Measurements from ENCODE around the gene MPO. TPM values are rescaled to one million over a fixed set of nuclear protein-coding genes. Genes with fewer than 3 reads are reported as not detected.

Gene MPO
- total and polyA plus RNA-seq, 2 experiments from 2014 or later, result 0.13 TPM; not detected in 1

- H3K9me2 ChIP-seq (replicated peaks; ENCODE audit: insufficient read depth), result no peaks in the 10 kb centered on the region
- H3K9me3 ChIP-seq (ENCODE audit: low read depth), result no peaks in the 10 kb centered on the region
- H3K36me3 ChIP-seq (replicated peaks; ENCODE audit: insufficient read depth, low read depth), result no peaks in the 10 kb centered on the region
- no peak for DNase-seq (ENCODE audit: low spot score)
- no peaks in the 10 kb centered on the region for H3K27me3 ChIP-seq
- no peak overlapping the region for H2AFZ ChIP-seq
- H3K4me2 ChIP-seq, result no peak overlapping the region
- H3K4me3 ChIP-seq, result no peak overlapping the region
- no peak overlapping the region for H3K27ac ChIP-seq
- TF ChIP-seq EZH2 (IDR thresholded peaks at IDR 0.05; ENCODE audit: borderline replicate concordance) (no peak), EZH2phosphoT487 (IDR thresholded peaks at IDR 0.05; ENCODE audit: low read depth, severe bottlenecking, unreplicated experiment) (no peak), CTCF (IDR thresholded peaks at IDR 0.05; ENCODE audit: poor library complexity) (no peak)
- 85% methylated on average over 3 of the region's 3 CpGs for WGBS (ENCODE audit: low lambda C conversion rate, missing lambda C conversion rate)
- H3K79me2 ChIP-seq, result no peaks in the 10 kb centered on the region
- H3K4me1 ChIP-seq (ENCODE audit: insufficient read depth), result no peaks in the 10 kb centered on the region
- no peaks in the 10 kb centered on the region for H4K20me1 ChIP-seq (ENCODE audit: insufficient read depth, poor library complexity, severe bottlenecking)
These were observed 53.0 kb downstream of the MPO start for GRCh38 chr17:58227733-58228132.

GRCh38 chr17:58224315-58224714 lies 56.4 kb downstream of the MPO start:
- Histone ChIP-seq H3K9me2 (replicated peaks; ENCODE audit: insufficient read depth) (no peaks in the 10 kb centered on the region), H3K4me1 (ENCODE audit: insufficient read depth) (no peaks in the 10 kb centered on the region), H2AFZ (no peak overlapping the region), H3K27me3 (no peaks in the 10 kb centered on the region), H3K9me3 (ENCODE audit: low read depth) (no peaks in the 10 kb centered on the region), H3K4me2 (no peak overlapping the region), H3K79me2 (no peaks in the 10 kb centered on the region), H3K36me3 (replicated peaks; ENCODE audit: insufficient read depth, low read depth) (no peaks in the 10 kb centered on the region), H4K20me1 (ENCODE audit: insufficient read depth, poor library complexity, severe bottlenecking) (no peaks in the 10 kb centered on the region), H3K27ac (no peak overlapping the region), H3K4me3 (no peak overlapping the region)
- TF ChIP-seq EZH2phosphoT487 (IDR thresholded peaks at IDR 0.05; ENCODE audit: low read depth, severe bottlenecking, unreplicated experiment), result no peak
- no peak for TF ChIP-seq EZH2 (IDR thresholded peaks at IDR 0.05; ENCODE audit: borderline replicate concordance)
- no peak for TF ChIP-seq CTCF (IDR thresholded peaks at IDR 0.05; ENCODE audit: poor library complexity)
- no peak for DNase-seq (ENCODE audit: low spot score)
- 50% methylated on average over 1 of the region's 1 CpG for WGBS (ENCODE audit: low lambda C conversion rate, missing lambda C conversion rate)

Other genes with a start within 250 kb of the MPO start
- gene DYNLL2, start 197.5 kb downstream of the MPO start, total RNA-seq, result 19.0 and 23.2 TPM in 2 replicates
- 2.2 and 2.7 TPM in 2 replicates for gene DYNLL2, start 197.5 kb downstream of the MPO start, polyA plus RNA-seq
- not detected in 2 replicates for gene OR4D1, start 132.6 kb downstream of the MPO start, total RNA-seq
- gene OR4D1, start 132.6 kb downstream of the MPO start, polyA plus RNA-seq, result not detected in 2 replicates
- gene OR4D2, start 114.0 kb downstream of the MPO start, total RNA-seq, result not detected in 2 replicates
- not detected in 2 replicates for gene OR4D2, start 114.0 kb downstream of the MPO start, polyA plus RNA-seq
- not detected in 2 replicates for gene EPX, start 88.2 kb downstream of the MPO start, total RNA-seq
- gene EPX, start 88.2 kb downstream of the MPO start, polyA plus RNA-seq, result not detected in 2 replicates
- gene MKS1, start 61.7 kb downstream of the MPO start, total RNA-seq, result 10.5 and 14.2 TPM in 2 replicates
- gene MKS1, start 61.7 kb downstream of the MPO start, polyA plus RNA-seq, result 11.9 and 15.6 TPM in 2 replicates
- gene LPO, start 42.4 kb downstream of the MPO start, total RNA-seq, result 0.24 and 1.0 TPM in 2 replicates
- gene LPO, start 42.4 kb downstream of the MPO start, polyA plus RNA-seq, result 0.29 TPM in 1 of 2 replicates, not detected in the other
- gene TSPOAP1, start 47.9 kb upstream of the MPO start, total RNA-seq, result 10.0 and 15.4 TPM in 2 replicates
- 17.8 and 19.0 TPM in 2 replicates for gene TSPOAP1, start 47.9 kb upstream of the MPO start, polyA plus RNA-seq
- gene SUPT4H1, start 71.3 kb upstream of the MPO start, total RNA-seq, result 54.5 and 62.1 TPM in 2 replicates
- 91.3 and 108 TPM in 2 replicates for gene SUPT4H1, start 71.3 kb upstream of the MPO start, polyA plus RNA-seq
- gene RNF43, start 136.6 kb upstream of the MPO start, total RNA-seq, result 6.5 and 10.1 TPM in 2 replicates
- gene RNF43, start 136.6 kb upstream of the MPO start, polyA plus RNA-seq, result 7.9 and 12.4 TPM in 2 replicates
- gene HSF5, start 207.5 kb upstream of the MPO start, total RNA-seq, result 0.03 TPM in 1 of 2 replicates, not detected in the other
- gene HSF5, start 207.5 kb upstream of the MPO start, polyA plus RNA-seq, result not detected in 2 replicates
- 38.2 and 47.8 TPM in 2 replicates for gene MTMR4, start 233.7 kb upstream of the MPO start, total RNA-seq
- gene MTMR4, start 233.7 kb upstream of the MPO start, polyA plus RNA-seq, result 25.2 and 27.3 TPM in 2 replicates

Measured in hepatocyte (in vitro differentiated cells).